ENCODE data around the gene CLEC11A.

DNA sequence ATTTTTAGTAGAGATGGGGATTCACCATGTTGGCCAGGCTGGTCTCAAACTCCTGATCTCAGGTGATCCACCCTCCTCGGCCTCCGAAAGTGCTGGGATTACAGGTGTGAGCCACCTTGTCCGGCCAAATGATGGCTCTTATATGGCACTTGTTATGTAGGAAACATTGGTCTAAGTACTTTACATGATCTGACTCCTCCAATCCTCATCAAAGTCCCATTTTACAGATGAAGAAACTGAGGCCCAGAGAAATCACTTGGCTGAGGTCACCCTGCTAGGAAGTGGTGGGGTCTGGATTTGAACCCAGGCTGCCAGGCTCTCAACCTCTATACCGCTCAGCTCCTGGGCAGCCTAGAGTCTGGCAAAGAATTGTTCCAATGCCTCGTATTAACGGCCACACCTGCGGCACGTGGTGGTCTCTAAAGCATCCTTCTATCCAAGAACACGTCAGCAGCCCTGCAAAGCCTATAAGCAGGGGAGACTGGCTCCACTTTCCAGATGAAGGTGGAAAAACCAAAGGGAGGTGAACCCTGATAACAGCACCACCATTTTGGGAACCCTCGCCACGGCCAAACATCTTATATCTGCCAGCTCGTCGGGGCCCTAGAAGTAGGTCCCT lies 21.7 kb upstream of the CLEC11A start:
- TF ChIP-seq CTCF (conservative IDR thresholded peaks at IDR 0.05; ENCODE audit: low read length): no peak
- TF ChIP-seq EZH2phosphoT487 (IDR thresholded peaks at IDR 0.05; ENCODE audit: borderline replicate concordance, low read depth, low read length): no peak

All from OCI-LY7 (cell line).